HEK293 (cell line): Measurements from ENCODE around the gene NAGLU.

Experiments used
- CTCF ChIA-PET: fragments of 350-600 bp; formaldehyde crosslinking; extraction: SDS; loops from one replicate; lab custom pipeline; 2021; ENCODE audit warnings: antibody characterized with exemption; lab: Yijun Ruan, JAX
- POLR2A ChIA-PET: fragments of 300-600 bp; formaldehyde crosslinking; extraction: SDS; loops from one replicate; lab custom pipeline; 2020; ENCODE audit warnings: antibody characterized with exemption, inconsistent platforms; lab: Yijun Ruan, JAX
- H3K27ac ChIP-seq: fragments of 200-500 bp; sonication (Bioruptor generic); 2 replicates; pipeline ENCODE4 v1.5.1; 2014; ENCODE audit warnings: low read depth, low read length, control low read depth, inconsistent platforms; ENCODE audit errors: extremely low read depth
- H3K36me3 ChIP-seq, 2 experiments: fragments of 200-500 bp in 1 of 2; sonication (Bioruptor generic) in 1 of 2; 1 replicate in 1 of 2; 2 replicates in 1 of 2; pipeline ENCODE4 v1.5.1; 2014 to 2017; ENCODE audit warnings: inconsistent platforms in 2 of 2, low read length in 2 of 2; ENCODE audit not compliant: control insufficient read depth in 2 of 2, insufficient read depth in 1 of 2
- H3K4me1 ChIP-seq: fragments of 200-500 bp; sonication (Bioruptor generic); 2 replicates; pipeline ENCODE4 v1.5.1; 2014; ENCODE audit warnings: mild to moderate bottlenecking, low read length, inconsistent platforms; ENCODE audit not compliant: control insufficient read depth, insufficient read depth
- H3K4me3 ChIP-seq: 2 replicates; pipeline ENCODE4 v1.5.1; 2011; ENCODE audit warnings: low read depth, mild to moderate bottlenecking, control low read depth, low read length, moderate library complexity
- H3K9me3 ChIP-seq: fragments of 200-500 bp; sonication (Bioruptor generic); 2 replicates; pipeline ENCODE4 v1.5.1; 2014; ENCODE audit warnings: low read depth, low read length, inconsistent platforms; ENCODE audit not compliant: control insufficient read depth, insufficient read depth
- CTCF ChIP-seq: fragments of 450-650 bp; formaldehyde crosslinking; IDR thresholded peaks from 2 replicates; pipeline ENCODE4 v1.5.1; 2016; ENCODE audit warnings: missing biosample characterization, missing genetic modification characterization
- FEZF1 ChIP-seq: fragments of 450-650 bp; formaldehyde crosslinking; IDR thresholded peaks from 2 replicates; pipeline ENCODE4 v1.5.1; 2016; ENCODE audit warnings: missing biosample characterization, missing genetic modification characterization
- GLI4 ChIP-seq: fragments of 450-650 bp; formaldehyde crosslinking; IDR thresholded peaks from 2 replicates; pipeline ENCODE4 v1.5.1; 2016; ENCODE audit warnings: missing biosample characterization, missing genetic modification characterization
- KLF17 ChIP-seq: fragments of 450-650 bp; formaldehyde crosslinking; IDR thresholded peaks from 2 replicates; pipeline ENCODE4 v1.5.1; 2016; ENCODE audit warnings: missing biosample characterization, missing genetic modification characterization
- OVOL3 ChIP-seq: fragments of 450-650 bp; formaldehyde crosslinking; IDR thresholded peaks from 2 replicates; pipeline ENCODE4 v1.5.1; 2016; ENCODE audit warnings: missing biosample characterization, missing genetic modification characterization
- SETDB1 ChIP-seq: IDR thresholded peaks from one replicate; pipeline ENCODE4 v1.6.1; 2017; ENCODE audit warnings: mild to moderate bottlenecking, low read length, moderate library complexity, mixed read lengths; ENCODE audit not compliant: insufficient read length
- SP2 ChIP-seq: fragments of 450-650 bp; formaldehyde crosslinking; IDR thresholded peaks from 2 replicates; pipeline ENCODE4 v1.5.1; 2016; ENCODE audit warnings: missing biosample characterization, missing genetic modification characterization
- ZBTB17 ChIP-seq: fragments of 450-650 bp; formaldehyde crosslinking; IDR thresholded peaks from 2 replicates; pipeline ENCODE4 v1.5.1; 2016; ENCODE audit warnings: missing biosample characterization, missing genetic modification characterization
- ZBTB48 ChIP-seq: fragments of 450-650 bp; formaldehyde crosslinking; IDR thresholded peaks from 2 replicates; pipeline ENCODE4 v1.5.1; 2016; ENCODE audit warnings: missing biosample characterization, missing genetic modification characterization
- ZBTB8A ChIP-seq: fragments of 450-650 bp; formaldehyde crosslinking; IDR thresholded peaks from 2 replicates; pipeline ENCODE4 v1.5.1; 2016; ENCODE audit warnings: missing biosample characterization, missing genetic modification characterization
- ZNF157 ChIP-seq: fragments of 450-650 bp; formaldehyde crosslinking; IDR thresholded peaks from 2 replicates; pipeline ENCODE4 v1.5.1; 2016; ENCODE audit warnings: missing biosample characterization, missing genetic modification characterization
- ZNF2 ChIP-seq: fragments of 450-650 bp; formaldehyde crosslinking; IDR thresholded peaks from 2 replicates; pipeline ENCODE4 v1.5.1; 2016; ENCODE audit warnings: missing biosample characterization, missing genetic modification characterization
- ZNF202 ChIP-seq: fragments of 450-650 bp; formaldehyde crosslinking; IDR thresholded peaks from 2 replicates; pipeline ENCODE4 v1.5.1; 2016; ENCODE audit warnings: missing biosample characterization, missing genetic modification characterization, borderline replicate concordance
- ZNF274 ChIP-seq, 2 experiments: fragments of 200-500 bp in 1 of 2; fragments of 450-650 bp in 1 of 2; sonication (Bioruptor generic) in 1 of 2; formaldehyde crosslinking in 1 of 2; IDR thresholded peaks; 2 replicates each; pipeline versions ENCODE4 v1.5.1 to v1.6.1; 2014 to 2016; ENCODE audit warnings: borderline replicate concordance in 1 of 2, inconsistent platforms in 1 of 2, low read length in 1 of 2, missing biosample characterization in 1 of 2, missing genetic modification characterization in 1 of 2
- ZNF391 ChIP-seq: fragments of 450-650 bp; formaldehyde crosslinking; IDR thresholded peaks from 2 replicates; pipeline ENCODE4 v1.5.1; 2016; ENCODE audit warnings: low read depth, missing biosample characterization, missing genetic modification characterization, borderline replicate concordance
- ZNF548 ChIP-seq: fragments of 450-650 bp; formaldehyde crosslinking; IDR thresholded peaks from 2 replicates; pipeline ENCODE4 v1.5.1; 2016; ENCODE audit warnings: missing biosample characterization, missing genetic modification characterization
- ZNF571 ChIP-seq: fragments of 450-650 bp; formaldehyde crosslinking; IDR thresholded peaks from 2 replicates; pipeline ENCODE4 v1.5.0; 2017; ENCODE audit warnings: missing biosample characterization, missing genetic modification characterization
- ZNF747 ChIP-seq: fragments of 450-650 bp; formaldehyde crosslinking; IDR thresholded peaks from 2 replicates; pipeline ENCODE4 v1.5.1; 2016; ENCODE audit warnings: missing biosample characterization, missing genetic modification characterization
- ZNF792 ChIP-seq: fragments of 450-650 bp; formaldehyde crosslinking; IDR thresholded peaks from 2 replicates; pipeline ENCODE4 v1.5.1; 2016; ENCODE audit warnings: missing biosample characterization, missing genetic modification characterization
- TF ChIP-seq, protein P1 (sequence below): fragments of 450-650 bp; formaldehyde crosslinking; IDR thresholded peaks from 2 replicates; pipeline ENCODE4 v1.5.1; 2016; ENCODE audit warnings: missing biosample characterization, missing genetic modification characterization

NAGLU gene

GRCh38 chr17:42590886-42591285 is 54.8 kb downstream of the NAGLU start (continued):
- no peak for TF ChIP-seq FEZF1 (tag by site-specific recombination)
- TF ChIP-seq ZNF2 (tag by site-specific recombination) = no peak
- TF ChIP-seq CTCF (tag by site-specific recombination) = no peak

- no peak overlapping the region for H3K27ac ChIP-seq
- H3K4me1 ChIP-seq = no peaks in the 10 kb centered on the region
- CTCF ChIA-PET = interaction anchor here (1.6 to 2.7 kb wide), 2 partner anchors 13 to 89 kb away, joined by 5 to 20 read pairs; partner anchors contain the start of gene PSMC3IP
- no peak for TF ChIP-seq OVOL3 (tag by site-specific recombination)
- no peak for TF ChIP-seq KLF17
- no peak for TF ChIP-seq ZNF548 (tag by site-specific recombination)
- TF ChIP-seq GLI4 (tag by site-specific recombination) = no peak
- TF ChIP-seq ZNF157 (tag by site-specific recombination) = no peak
- no peak for TF ChIP-seq ZNF274 (IDR thresholded peaks at IDR 0.05; ENCODE audit: low read length)
- no peak for TF ChIP-seq ZNF274 (tag by site-specific recombination; IDR thresholded peaks at IDR 0.05; ENCODE audit: borderline replicate concordance)
- TF ChIP-seq ZNF571 = no peak
- TF ChIP-seq SP2 (tag by site-specific recombination) = no peak
- TF ChIP-seq ZBTB48 (tag by site-specific recombination) = no peak
- no peak for TF ChIP-seq ZNF792 (tag by site-specific recombination)
- TF ChIP-seq ZNF202 (tag by site-specific recombination) = no peak
- TF ChIP-seq, protein P1, sequence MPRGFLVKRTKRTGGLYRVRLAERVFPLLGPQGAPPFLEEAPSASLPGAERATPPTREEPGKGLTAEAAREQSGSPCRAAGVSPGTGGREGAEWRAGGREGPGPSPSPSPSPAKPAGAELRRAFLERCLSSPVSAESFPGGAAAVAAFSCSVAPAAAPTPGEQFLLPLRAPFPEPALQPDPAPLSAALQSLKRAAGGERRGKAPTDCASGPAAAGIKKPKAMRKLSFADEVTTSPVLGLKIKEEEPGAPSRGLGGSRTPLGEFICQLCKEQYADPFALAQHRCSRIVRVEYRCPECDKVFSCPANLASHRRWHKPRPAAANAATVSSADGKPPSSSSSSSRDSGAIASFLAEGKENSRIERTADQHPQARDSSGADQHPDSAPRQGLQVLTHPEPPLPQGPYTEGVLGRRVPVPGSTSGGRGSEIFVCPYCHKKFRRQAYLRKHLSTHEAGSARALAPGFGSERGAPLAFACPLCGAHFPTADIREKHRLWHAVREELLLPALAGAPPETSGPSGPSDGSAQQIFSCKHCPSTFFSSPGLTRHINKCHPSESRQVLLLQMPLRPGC (tag by site-specific recombination) = no peak
- no peak for TF ChIP-seq SETDB1
- no peak for TF ChIP-seq ZNF747
- no peak for TF ChIP-seq ZBTB17 (tag by site-specific recombination)
- no peak for TF ChIP-seq ZNF391 (tag by site-specific recombination)
- TF ChIP-seq ZBTB8A = no peak
- POLR2A ChIA-PET = interaction anchor here (1.0 to 1.4 kb wide), 2 partner anchors 18 to 182 kb away, joined by 3 read pairs; partner anchors contain the start of genes RETREG3, TUBG1 and VPS25
- no peak overlapping the region for H3K4me3 ChIP-seq
- no peaks in the 10 kb centered on the region for H3K9me3 ChIP-seq
- H3K36me3 ChIP-seq = peaks cover 40 to 66% of the 10 kb centered on the region in 2 experiments
These were observed 55.4 kb downstream of the NAGLU start for GRCh38 chr17:42591411-42591810.
